Kidney (tissue), 14 donors: ENCODE results near the gene PARVB. TPM values are rescaled to one million over a fixed set of nuclear protein-coding genes. Genes with fewer than 3 reads are reported as not detected.

Experiments used
- DNase-seq, 5 donors: peaks; one replicate each; pipeline ENCODE4 v3.0.0-alpha.2; 2013 to 2020
- FAIRE-seq: peaks from 2 replicates; lab custom pipeline; 2012; peaks lifted over from hg19 to GRCh38; lab: Jason Lieb, UNC
- H3K27ac ChIP-seq, 2 donors: one replicate each; pipeline ENCODE4 v1.7.0; 2013; ENCODE audit warnings: low read depth in 2 of 2, low read length in 2 of 2, inconsistent platforms in 1 of 2
- H3K27me3 ChIP-seq: one replicate; pipeline ENCODE4 v1.7.1; 2013; ENCODE audit warnings: low read length, inconsistent platforms; ENCODE audit not compliant: control insufficient read depth, insufficient read depth
- H3K36me3 ChIP-seq, 3 donors: one replicate each; pipeline versions ENCODE4 v1.7.0 to v1.7.1; 2013; ENCODE audit warnings: low read length in 3 of 3, control low read depth in 1 of 3, inconsistent platforms in 1 of 3; ENCODE audit not compliant: insufficient read depth in 3 of 3, control insufficient read depth in 2 of 3
- H3K4me1 ChIP-seq, 3 donors: one replicate each; pipeline versions ENCODE4 v1.7.0 to v1.7.1; 2013; ENCODE audit warnings: low read length in 3 of 3, inconsistent platforms in 1 of 3, low read depth in 1 of 3; ENCODE audit not compliant: control insufficient read depth in 2 of 3, insufficient read depth in 2 of 3
- H3K4me3 ChIP-seq, 3 donors: one replicate each; pipeline versions ENCODE4 v1.7.0 to v1.8.1; 2013; ENCODE audit warnings: low read length in 3 of 3, control low read depth in 1 of 3, inconsistent platforms in 1 of 3
- H3K9ac ChIP-seq, 3 donors: one replicate each; pipeline versions ENCODE4 v1.7.0 to v1.7.1; 2013; ENCODE audit warnings: low read length in 3 of 3, control low read depth in 1 of 3, inconsistent platforms in 1 of 3
- H3K9me3 ChIP-seq, 3 donors: one replicate each; pipeline versions ENCODE4 v1.7.0 to v1.7.1; 2013; ENCODE audit warnings: low read length in 3 of 3, control low read depth in 1 of 3, inconsistent platforms in 1 of 3; ENCODE audit not compliant: control insufficient read depth in 2 of 3, insufficient read depth in 1 of 3
- CTCF ChIP-seq: IDR thresholded peaks from 3 replicates; pipeline ENCODE4 v1.5.1; 2012; ENCODE audit warnings: mild to moderate bottlenecking, moderate library complexity, borderline replicate concordance; ENCODE audit not compliant: insufficient read depth; ENCODE audit errors: extremely low read depth
- intact Hi-C: fragments of 100-400 bp; cut with DNase I; formaldehyde crosslinking; loops from one replicate; pipeline ENCODE4 v1.11.1; 2022
- polyA plus RNA-seq: library from polyadenylated mRNA; stranded (reverse); fragments of 350-450 nt; fragmentation: Illumina TruSeq; extraction: RNeasy Lipid Tissue Mini Kit (QIAGEN cat#74804); gene quantifications from one replicate; pipeline ENCODE4 v1.2.3, GENCODE V29; 2014; ENCODE audit warnings: low read depth, low replicate concordance; ENCODE audit not compliant: insufficient read depth
- total RNA-seq: library from RNA; stranded (reverse); fragmentation: NEBNext Ultra II Directional; extraction: Animal tissue kit (Norgen Biotek cat#: 25700); gene quantifications from one replicate; pipeline ENCODE4 v1.2.1, GENCODE V29; 2021
- donor health status: control.
- donor health status: control.
- donor health status: control.
- donor health status: control.
- donor health status: control.
- donor health status: DM: yes; HTN: yes; CAD: no.
- donor health status: Normal renal cell carcinoma (clear cell type).

PARVB gene
- total and polyA plus RNA-seq, 2 donors from 2014 or later: 32.9 to 51.1 TPM

- Histone ChIP-seq H3K9ac (no peak overlapping the region), H3K9me3 (no peaks in the 10 kb centered on the region), H3K4me1 (no peaks in the 10 kb centered on the region), H3K27me3 (no peaks in the 10 kb centered on the region), H3K4me3 (no peak overlapping the region), H3K27ac (no peak overlapping the region), H3K36me3 (no peaks in the 10 kb centered on the region)
- intact Hi-C loops: no loop called here
- DNase-seq (peak in 1 of 5 donors; percentile 63), FAIRE-seq (no peak)
- TF ChIP-seq CTCF: no peak
Observed at GRCh38 chr22:44097263-44098020, 73.3 kb downstream of the PARVB start.

GRCh38 chr22:44098021-44098739 lies 74.1 kb downstream of the PARVB start:
- Histone ChIP-seq H3K36me3 (no peaks in the 10 kb centered on the region), H3K4me3 (no peak overlapping the region), H3K27ac (no peak overlapping the region), H3K4me1 (no peaks in the 10 kb centered on the region), H3K9me3 (no peaks in the 10 kb centered on the region), H3K27me3 (no peaks in the 10 kb centered on the region), H3K9ac (no peak overlapping the region)
- no peak for TF ChIP-seq CTCF
- FAIRE-seq (no peak), DNase-seq (peak in 1 of 5 donors; percentile 45)
- intact Hi-C loops: no loop called here

GRCh38 chr22:44098966-44099530 lies 74.9 kb downstream of the PARVB start:
- Histone ChIP-seq H3K4me1 (peaks cover 0 to 2% (median 0%) of the 10 kb centered on the region in 3 donors), H3K9ac (no peak overlapping the region), H3K27ac (no peak overlapping the region), H3K4me3 (no peak overlapping the region), H3K9me3 (no peaks in the 10 kb centered on the region), H3K36me3 (no peaks in the 10 kb centered on the region), H3K27me3 (no peaks in the 10 kb centered on the region)
- FAIRE-seq (no peak), DNase-seq (peak in 1 of 5 donors; percentile 37)
- no peak for TF ChIP-seq CTCF
- intact Hi-C loops: no loop called here
